Fibroblast of the conjunctiva (primary cell): ENCODE data around the gene CRACDL.

Source experiments
- DNase-seq: peaks from one replicate; pipeline ENCODE4 v3.0.0-alpha.2; 2010; ENCODE audit warnings: low read depth

Gene CRACDL

DNA sequence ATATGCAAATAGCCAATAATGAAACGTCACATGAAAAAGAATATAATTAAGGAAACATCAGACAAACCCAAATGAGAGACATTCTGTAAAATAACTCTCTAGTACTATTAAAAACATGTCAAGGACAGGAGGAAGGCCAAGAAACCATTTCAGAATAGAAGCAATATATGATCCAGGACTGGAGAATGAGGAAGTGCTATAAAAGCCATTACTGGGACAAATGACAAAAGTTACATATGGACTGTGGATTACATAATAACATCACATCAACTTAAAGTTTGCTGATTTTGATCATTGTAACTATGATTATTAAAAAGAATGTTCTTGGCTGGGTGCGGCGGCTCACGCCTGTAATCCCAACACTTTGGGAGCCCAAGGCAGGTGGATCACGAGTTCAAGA, 81.3 kb downstream of the CRACDL start:
- no peak for DNase-seq

DNA sequence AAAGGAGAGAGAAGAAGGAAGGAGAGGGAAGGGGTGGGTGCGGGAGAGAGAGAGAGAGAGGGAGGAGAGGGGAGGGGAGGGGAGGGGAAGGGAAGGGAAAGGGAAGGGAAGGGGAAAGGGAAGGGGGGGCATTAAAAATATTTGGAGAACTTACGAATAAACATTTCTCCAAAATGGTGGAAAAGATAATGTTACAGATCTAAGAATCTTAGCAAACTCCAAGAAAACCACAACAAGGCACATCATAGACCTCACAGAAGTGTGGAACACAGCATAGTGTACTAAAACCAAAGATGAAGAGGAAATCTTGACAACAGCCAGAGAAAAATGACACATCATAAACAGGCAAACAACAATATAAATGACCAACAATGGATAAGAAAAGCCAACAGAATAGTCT, 83.1 kb downstream of the CRACDL start:
- no peak for DNase-seq

DNA sequence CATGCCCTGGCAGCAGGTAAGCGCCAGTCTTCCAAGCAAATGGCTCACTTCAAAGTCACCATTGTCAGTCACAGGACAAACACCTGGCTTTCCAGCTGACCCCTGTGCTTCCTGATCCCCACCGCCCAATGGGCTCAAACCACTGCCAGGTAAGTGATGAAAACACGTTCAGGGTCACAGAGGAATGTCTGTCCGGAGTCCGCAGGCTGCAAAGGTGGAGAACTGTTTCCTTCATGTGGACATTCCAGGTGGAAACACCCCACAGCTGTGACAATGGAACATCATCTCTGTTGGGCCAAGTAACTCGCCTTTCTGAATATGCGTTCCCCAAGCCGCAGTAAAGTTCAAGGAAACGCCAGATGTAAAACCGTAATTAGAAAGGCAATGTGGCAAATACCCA, 86.0 kb downstream of the CRACDL start:
- no peak for DNase-seq

DNA sequence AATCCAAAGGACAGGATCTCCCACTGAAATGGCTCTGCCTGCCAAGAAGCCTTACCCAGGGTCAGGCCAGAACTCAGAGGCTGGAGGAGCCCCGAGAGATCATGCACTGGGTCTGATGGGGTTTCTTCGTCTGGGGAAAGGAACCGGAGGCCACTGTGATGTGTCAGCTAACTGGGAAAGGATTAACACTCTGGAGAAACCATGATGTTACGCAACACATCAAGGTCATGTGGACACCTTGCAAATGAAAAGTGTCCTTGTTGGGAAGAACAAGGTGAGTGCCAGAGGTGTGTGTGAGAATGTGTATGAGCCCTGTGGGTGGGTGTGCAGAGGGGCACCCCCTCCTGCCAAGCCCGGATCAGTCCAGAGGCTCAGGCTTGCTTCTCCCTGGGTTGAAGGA, 86.9 kb downstream of the CRACDL start:
- DNase-seq, result no peak

DNA sequence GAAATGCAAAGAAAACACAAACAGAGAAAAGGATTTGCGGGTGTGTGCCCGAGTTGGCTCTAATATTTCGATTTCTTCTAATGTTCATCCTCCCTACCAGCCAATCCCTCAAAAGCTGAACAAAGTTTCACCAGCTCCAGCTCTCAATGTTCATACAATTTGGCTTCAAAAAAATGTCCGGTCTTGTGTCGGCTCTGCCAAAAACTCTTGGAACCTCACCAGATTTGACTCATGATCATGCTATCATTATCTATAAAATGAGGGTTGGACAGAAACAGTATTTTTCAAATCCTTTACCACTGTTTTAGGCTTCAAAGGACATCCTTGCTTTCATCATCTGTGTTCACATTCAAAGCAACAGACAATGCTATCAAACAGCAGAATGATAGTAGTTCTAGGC, 88.2 kb downstream of the CRACDL start:
- no peak for DNase-seq

DNA sequence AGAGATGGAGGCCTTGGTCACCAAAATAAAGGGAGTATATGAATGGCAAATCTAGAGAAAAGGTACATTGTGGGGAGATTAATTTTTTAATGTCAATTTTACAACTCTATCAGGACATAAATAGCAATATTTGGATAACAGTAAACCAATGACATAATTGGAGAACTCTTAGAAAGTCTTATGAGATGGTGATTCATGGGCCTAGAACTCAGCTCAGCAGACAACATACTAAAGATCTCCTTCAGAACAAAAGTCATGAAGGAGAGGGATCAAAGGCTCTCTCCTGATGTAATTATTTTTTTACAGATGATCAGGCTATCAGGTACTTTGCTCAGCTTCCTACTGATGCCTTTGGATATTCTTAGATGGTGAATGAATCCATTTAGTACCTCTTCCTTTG, 90.0 kb downstream of the CRACDL start:
- no peak for DNase-seq

DNA sequence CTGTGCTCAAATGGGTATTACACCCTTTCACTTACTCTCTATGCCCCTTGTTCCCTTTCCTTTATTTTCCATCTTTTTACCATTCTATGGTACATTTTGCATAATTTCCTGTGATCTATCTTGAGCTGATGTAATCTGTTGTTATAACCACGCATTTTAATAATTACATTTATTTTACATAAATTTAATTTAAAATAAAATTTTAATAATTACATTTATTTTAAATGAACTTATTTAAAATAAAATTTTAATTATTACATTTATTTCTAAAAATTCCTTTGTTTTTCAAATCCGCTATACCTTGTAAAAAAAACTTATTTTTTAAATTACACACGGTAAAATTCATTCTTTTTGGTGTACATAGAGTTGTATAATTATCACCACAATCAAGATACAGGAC, 93.9 kb downstream of the CRACDL start:
- no peak for DNase-seq

DNA sequence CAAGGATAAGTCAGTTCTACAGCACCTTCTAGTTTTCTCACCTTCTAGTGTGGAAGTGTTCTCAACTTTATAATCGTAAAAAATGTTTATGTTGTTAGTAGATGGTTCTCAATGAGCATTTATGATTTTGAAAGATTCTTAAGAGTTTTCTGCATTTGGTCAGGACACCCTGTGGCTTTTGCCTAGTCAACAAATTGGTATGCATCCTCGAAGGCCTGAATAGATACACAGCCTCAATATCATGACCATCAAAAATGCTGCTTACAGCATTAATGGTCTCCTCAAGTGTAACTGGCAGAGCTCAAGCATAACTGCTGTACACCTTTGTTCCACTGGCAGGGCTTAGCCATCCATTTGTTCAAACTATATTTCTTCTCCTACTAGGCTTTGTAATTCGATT, 96.7 kb downstream of the CRACDL start:
- no peak for DNase-seq

DNA sequence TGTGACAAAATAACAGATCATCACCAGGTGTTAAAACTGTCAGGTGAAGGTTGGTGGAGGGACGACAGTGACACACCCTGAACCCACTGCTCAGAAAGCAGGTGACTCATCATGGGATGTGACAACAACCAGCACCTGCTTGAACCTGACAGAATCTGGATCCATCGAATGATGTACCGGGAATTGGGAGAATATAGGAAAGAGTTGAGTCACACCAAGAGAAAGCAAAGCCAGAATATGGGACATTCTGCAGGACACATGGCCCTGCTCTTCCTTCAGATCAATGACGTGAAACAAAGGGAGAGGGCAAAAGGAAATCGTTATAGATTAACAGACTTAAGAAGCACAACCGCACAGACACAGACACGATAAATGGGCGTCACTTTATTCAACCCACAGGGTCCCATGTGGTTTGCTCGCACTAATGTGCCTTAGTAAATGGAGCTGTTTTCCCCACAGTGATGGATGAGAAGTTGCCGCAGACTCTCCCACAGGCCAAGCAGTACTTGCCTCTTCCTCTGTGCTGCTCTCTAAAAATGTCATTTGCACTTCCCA, 100.1 kb downstream of the CRACDL start:
- no peak for DNase-seq

DNA sequence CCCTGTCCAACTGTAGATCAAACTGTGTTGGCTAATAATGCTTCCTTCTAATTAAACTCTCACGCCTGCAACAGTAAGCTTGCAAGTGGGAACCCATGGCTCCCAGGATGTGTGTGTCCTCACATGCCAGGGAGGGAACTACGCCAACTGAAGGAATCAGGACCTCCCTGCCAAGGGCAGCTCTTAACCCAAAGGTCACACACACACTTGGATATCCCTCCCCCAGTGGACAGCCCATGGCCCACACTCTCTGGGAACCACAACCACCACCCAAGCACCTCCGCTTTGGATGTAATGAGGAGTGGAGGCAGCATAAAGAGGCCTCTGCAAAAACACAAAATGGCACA, 102.1 kb downstream of the CRACDL start:
- no peak for DNase-seq

DNA sequence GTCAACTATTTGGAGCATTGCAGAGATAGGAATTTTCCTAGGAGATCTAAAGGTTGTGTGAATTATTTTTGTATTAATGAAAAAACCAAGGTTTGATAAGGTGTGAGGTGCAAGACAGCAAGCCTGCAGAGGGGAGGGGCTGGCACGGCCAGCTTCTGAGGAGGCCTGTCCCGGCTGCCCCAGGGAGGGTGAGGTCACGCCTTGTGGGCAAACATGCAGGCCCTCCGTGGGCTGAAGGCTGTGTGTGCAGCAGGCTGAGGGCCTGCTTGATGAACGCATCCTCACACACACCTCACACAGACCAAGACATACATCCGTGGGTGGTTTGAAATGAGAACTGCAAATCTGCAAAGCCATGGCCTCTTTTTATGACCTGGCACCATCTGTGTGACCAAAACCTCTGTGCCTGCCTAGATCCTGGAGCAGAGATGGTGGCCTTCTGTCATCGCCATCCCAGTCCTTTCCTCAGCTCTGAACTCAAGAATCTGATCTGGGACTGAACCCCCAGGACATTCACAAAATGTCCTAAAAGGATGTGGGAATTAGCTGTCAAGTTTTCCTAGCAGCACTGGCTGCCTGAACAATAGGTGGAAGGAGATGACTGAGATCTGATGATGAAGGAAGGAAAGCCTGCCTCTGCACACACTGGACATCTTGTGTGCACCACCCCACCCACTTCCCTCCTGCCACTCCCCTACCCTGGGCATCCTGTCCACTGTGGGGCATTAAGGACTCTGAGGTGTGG, 102.7 kb downstream of the CRACDL start:
- DNase-seq, result no peak

DNA sequence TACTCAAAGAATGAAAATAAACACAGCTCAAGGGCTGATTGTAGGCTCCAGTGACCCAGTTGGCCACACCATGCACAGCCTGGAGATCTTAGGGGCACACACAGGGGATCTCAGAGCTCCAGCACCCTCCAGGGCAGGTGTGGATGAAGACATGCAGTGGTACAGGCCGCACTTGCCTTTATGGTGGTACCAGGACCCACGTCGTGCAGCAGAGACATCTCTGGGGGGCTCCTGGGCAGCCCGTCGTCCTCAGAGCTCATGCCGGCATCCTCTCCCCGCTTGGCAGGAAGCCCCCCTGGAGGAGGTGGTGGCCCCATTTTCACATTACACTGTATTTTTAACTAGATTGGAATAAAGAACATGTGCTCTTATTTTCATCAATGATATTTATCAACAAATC, 103.9 kb downstream of the CRACDL start:
- DNase-seq, result no peak

DNA sequence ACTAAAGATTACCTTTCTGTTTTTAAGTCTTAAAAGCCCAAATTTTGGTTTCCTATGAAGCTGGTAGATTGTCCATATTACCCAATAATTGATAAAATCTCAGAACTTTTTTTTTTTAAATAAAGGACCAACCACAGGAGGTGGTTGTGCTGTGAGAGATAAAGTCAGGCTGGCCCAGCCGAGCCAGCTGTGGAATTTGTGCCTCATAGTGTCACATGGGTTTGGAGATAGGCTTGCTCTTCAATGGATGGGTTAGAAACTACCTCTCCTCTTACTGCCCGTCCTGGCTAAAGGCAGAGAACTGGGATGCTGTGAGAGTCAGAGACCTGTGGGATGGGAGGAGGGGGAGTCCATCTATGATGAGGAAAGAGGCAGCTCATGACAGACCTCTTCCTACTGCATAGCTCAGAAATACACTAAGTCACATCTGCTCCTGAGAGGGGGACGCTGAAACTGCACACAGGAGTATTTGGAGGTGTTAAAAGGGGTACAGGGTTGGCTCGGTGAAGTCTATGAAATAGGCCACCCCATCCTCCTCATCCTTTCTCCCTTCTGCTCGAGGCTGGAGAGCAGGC, 105.4 kb downstream of the CRACDL start:
- DNase-seq, result no peak

DNA sequence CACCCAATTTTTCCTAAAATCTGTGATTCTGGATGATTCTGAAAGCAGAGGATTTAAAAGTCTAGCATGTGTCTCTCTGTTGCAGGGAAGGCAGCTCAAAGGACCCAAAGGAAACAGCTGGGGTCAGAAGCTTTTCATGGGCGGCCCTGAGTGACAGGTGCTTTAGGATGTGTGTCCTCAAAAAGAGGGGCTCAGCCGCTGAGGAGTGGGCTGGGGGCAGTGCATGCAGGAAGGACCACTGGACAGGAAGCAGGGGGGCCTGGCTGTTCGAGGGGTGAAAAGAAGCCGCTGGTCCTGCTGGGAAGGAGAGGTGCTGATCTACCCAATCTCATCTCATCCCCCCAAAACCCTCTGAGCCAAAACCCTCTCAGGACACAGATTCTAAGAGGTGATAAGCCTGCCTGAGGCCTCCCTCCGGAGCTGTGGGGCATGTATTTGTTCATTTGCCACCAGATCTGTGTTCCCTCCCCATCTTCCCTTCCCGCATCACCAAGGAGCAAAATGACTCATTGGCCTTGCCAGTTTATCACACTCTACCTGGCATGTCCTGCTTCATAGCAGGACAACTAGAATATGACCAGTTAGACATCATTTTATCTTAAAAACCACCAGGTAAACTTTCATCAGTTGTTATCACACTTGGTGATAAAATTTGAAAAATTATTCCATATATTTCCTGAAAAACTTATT, 106.3 kb downstream of the CRACDL start:
- no peak for DNase-seq

DNA sequence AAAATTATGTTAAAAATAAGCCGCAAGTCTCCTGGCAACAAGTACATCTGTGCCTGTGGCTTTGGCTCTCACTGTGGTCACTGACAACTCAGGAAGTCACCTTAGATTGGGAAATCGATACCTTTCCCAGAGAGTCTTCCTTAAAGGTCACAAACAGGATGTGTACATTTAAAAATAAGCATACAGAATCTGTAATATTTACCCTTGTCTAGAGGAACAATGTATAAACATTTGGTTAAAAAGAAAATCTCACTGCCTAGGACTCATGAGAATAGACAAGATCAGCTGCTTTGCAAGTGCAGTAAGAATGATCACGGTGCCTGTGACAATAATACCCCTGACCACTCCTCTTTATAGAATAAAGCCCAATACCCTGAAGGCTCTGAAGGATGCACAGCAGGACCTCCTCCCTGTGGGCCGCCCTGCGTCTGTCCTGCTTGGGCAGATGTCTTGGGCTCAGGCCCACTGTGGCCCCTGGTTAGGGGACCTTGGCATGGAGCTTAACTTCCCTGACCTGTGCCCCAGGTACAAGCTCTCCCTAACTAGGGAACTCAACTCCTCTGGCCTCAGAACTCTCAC, 107.1 kb downstream of the CRACDL start:
- DNase-seq, result no peak

DNA sequence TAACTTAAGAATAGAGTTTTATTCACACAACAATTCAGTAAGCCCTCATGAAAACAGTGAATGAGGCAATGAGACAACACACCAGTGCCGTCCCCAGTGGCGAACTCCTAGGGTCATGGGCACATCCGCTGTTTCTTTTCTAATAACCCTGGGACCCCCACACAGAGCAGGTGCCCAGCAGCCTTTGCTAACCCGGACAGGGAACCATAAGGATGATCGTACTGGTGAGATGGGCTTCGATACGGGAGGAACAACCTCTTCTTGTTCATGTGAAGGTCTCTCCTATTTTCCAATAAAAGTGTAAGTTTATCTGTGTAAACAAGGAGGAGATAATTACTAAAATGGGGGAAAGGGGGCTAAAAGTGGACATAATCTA, 107.7 kb downstream of the CRACDL start:
- no peak for DNase-seq

DNA sequence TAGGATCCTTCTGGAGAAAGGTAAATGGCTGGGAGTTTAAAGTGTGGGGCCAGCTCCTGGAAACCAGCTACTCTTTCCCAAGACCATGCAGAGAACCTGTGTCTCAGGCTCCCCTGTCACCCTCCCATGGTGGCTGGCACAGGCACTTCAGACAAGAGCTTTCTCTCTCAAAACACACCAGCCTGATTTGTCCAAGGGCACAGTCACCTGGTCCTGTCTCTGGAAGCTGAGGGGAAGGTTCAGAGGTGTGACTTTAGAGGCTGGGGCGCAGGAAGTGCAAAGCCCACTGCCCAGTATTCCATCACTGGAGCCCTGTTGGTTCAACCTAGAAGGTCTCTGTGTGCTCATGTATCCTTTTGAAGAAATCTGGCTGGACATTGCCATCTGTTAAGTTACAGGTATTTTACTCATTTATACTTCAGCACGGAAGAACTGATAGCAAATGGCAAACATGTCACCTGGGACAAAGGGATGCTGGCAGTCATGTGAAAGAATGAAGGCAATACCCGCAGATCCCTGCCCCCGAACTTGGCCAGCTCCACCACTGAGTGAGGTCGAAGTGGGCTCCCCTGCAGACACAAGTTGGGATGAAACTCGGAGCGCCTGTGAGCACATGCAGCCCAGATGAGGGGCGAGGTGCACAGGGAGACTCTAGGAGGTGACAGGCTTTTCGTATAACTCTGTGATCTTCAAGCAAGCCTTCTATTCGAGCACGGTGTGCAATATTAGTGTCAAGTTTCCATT, 108.2 kb downstream of the CRACDL start:
- DNase-seq, result no peak

DNA sequence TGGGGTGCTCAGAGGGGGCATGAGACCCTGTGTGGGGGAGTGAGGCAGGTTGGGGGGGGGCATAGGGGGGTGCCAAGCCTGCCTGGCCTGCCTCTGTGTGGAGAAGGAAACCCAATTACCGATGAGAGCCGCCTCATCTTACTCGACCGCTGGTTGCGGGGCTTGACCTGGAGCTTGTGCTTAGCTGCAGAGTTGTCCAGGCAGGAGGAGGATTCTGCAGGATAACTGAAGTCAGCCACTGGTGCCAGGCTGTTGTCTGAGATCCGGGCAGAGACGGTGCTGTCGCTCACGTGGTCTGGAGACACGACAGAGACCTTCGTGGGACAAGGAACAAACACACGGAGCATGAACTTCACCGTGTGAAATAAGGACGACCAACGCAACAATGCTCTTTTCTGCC, 109.2 kb downstream of the CRACDL start:
- no peak for DNase-seq

DNA sequence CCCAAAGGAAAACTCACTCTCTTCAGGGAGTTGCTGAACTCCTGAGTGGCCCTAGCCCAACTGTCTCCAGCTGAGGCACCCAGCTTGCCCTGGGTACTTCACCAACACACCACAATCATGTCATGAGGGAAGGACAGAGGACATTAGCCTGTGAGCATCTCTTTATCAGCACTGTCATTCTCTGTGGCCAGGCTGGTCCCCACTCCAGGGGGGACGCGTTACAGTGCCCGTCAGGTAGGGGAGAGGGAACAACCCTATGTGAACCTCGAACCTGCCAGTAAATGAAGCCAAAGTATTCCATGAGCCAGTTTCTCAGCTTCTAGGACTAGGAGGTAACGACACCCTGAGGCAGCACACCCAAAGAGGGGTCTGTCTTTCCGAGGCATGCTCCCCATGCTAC, 110.2 kb downstream of the CRACDL start:
- DNase-seq, result no peak

DNA sequence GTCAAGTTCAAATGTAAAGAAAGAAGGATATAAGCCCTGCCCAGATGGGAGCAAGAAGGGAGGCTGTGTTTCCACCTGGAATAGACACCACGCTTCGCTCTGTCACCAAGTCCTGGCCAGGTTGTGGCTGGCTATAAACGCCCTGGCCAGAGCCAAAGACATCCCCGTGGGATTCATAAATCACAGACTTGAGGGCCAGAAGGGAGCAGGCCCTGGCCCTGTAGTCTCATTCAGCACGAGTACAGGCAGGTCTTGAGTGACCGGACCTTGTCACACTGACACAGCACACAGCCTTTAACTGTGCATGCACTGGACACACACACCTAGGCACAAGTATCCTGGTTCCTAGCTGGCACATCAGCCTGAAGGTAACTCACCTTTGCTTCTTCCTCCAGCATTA, 110.6 kb downstream of the CRACDL start:
- no peak for DNase-seq

DNA sequence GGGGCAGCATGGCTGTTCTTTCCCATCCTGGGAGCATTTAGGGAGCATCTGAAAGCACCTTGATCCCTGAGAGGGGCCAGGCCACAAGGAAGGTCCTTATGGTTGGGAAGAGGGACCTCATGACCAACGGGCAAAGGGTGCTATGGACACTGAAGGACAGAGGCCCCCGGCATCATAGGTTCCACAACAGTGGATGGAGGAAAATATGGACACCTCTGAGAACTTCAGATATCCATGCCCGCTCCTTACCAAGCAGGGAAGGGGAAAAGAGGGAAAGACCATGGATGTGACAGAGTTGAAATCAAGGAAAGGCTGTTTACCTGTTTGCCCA, 111.0 kb downstream of the CRACDL start:
- no peak for DNase-seq

DNA sequence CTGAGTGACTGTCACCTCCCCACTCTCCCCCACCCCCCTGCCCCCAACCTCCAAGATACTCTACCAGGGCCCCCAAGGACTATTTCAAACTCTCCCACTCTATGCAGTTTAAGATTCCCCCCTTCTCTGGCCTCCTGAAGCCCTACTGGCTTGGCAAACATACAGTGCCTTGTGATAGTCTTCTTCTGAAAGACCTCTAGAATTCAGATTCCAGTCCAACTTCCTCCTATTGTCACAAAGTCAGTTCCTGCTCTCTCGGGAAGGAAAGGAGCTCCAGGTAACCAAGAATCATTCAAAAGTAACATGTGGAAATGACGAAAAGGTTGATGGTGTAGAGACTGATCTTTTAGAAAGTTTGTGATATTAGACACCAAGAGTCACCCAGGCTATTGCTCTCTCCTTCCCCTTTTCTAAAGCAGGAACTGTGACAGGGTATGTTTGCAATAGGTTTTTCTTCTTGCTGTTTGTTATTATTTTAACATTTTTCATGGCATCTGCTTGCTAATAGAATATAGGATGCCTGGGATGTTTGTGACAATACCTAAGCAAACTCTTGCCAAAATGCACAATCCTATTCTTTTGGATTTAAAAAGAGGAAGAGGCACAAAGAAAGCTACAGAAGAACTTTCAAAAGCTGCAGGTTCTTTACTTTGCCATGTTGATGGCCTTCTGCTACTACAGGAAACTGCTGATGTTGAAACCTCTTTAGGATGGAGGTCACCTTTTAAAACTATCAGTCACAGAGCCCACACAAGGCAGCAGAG, 111.6 kb downstream of the CRACDL start:
- no peak for DNase-seq
